ENCODE measurements around the gene CCDC194.

DNA sequence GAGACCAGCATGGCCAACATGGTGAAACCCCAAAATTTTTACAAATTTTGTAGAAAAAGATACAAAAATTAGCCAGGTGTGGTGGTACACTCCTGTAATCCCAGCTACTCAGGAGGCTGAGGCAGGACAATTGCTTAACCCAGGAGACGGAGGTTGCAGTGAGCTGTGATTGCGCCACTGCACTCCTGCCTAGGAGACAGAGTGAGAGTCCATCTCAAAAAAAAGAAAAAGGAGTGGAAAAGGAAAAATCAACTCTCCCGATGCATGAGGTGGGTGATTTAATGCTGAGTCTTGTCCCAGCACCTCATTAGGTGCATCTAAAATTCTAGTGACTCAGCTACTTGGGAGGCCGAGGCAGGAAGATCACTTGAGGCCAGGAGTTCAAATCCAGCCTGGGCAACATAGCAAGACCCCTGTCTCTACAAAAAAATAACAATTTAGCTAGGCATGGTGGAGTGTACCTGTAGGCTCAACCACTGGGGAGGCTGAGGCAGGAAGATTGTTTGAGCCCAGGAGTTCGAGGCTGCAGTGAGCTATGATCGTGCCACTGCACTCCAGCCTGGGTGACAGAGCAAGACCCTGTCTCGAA lies 36.8 kb downstream of the CCDC194 start:
- no peak for TF ChIP-seq POLR2A (IDR thresholded peaks at IDR 0.05)
- no peak for TF ChIP-seq POLR2AphosphoS5 (IDR thresholded peaks at IDR 0.05)
- TF ChIP-seq, protein P1, sequence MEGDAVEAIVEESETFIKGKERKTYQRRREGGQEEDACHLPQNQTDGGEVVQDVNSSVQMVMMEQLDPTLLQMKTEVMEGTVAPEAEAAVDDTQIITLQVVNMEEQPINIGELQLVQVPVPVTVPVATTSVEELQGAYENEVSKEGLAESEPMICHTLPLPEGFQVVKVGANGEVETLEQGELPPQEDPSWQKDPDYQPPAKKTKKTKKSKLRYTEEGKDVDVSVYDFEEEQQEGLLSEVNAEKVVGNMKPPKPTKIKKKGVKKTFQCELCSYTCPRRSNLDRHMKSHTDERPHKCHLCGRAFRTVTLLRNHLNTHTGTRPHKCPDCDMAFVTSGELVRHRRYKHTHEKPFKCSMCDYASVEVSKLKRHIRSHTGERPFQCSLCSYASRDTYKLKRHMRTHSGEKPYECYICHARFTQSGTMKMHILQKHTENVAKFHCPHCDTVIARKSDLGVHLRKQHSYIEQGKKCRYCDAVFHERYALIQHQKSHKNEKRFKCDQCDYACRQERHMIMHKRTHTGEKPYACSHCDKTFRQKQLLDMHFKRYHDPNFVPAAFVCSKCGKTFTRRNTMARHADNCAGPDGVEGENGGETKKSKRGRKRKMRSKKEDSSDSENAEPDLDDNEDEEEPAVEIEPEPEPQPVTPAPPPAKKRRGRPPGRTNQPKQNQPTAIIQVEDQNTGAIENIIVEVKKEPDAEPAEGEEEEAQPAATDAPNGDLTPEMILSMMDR (IDR thresholded peaks at IDR 0.05), result no peak

Measured in stomach (tissue), 4 donors.